Activated CD4-positive, alpha-beta T cell treated with anti-CD3 and anti-CD28 coated beads for 1 hour (primary cell): ENCODE results near the gene HOXC4.

Experiments used
- DNase-seq: peaks from one replicate; pipeline ENCODE4 v3.0.0-alpha.2; 2020

Gene HOXC4

GRCh38 chr12:54053751-54054741 is at the start of gene HOXC4:
Gene HOXC4, plus strand, starts transcription at chr12:54053835. Its CDS starts 88 bp downstream, at chr12:54053923.
- DNase-seq, result no peak

- DNase-seq, result no peak
Measured at GRCh38 chr12:54004063-54004840, 49.4 kb upstream of the HOXC4 start.

- DNase-seq, result no peak
Measured at GRCh38 chr12:54004841-54005530, 48.6 kb upstream of the HOXC4 start.

GRCh38 chr12:54005531-54005852 is 48.1 kb upstream of the HOXC4 start:
- no peak for DNase-seq

GRCh38 chr12:54005853-54006558 is 47.6 kb upstream of the HOXC4 start:
- DNase-seq, result peak; percentile 75

GRCh38 chr12:54006559-54007220 is 46.9 kb upstream of the HOXC4 start:
- no peak for DNase-seq

GRCh38 chr12:54007538-54008259 is 45.9 kb upstream of the HOXC4 start:
- no peak for DNase-seq

- no peak for DNase-seq
Measured at GRCh38 chr12:54008260-54008552, 45.4 kb upstream of the HOXC4 start.

- DNase-seq, result no peak
Measured at GRCh38 chr12:54009171-54010052, 44.2 kb upstream of the HOXC4 start.

- DNase-seq, result no peak
Measured at GRCh38 chr12:54010053-54010971, 43.3 kb upstream of the HOXC4 start.

GRCh38 chr12:54010972-54011664 is 42.5 kb upstream of the HOXC4 start:
- DNase-seq, result no peak

- DNase-seq, result no peak
Measured at GRCh38 chr12:54011665-54012532, 41.7 kb upstream of the HOXC4 start.

- no peak for DNase-seq
Measured at GRCh38 chr12:54012631-54013409, 40.8 kb upstream of the HOXC4 start.

GRCh38 chr12:54014377-54015017 is 39.1 kb upstream of the HOXC4 start:
- no peak for DNase-seq

- DNase-seq, result no peak
Measured at GRCh38 chr12:54015018-54015931, 38.4 kb upstream of the HOXC4 start.
